Activated gamma-delta T cell treated with anti-CD3 and anti-CD28 coated beads, Interleukin-2, amount 50 U/mL, for 16 hours (primary cell): ENCODE results near the gene FUT9.

Source experiments
- DNase-seq: peaks from one replicate; pipeline ENCODE4 v3.0.0-alpha.2; 2020; ENCODE audit warnings: low read depth

Gene FUT9

GRCh38 chr6:96073555-96073954, 57.8 kb downstream of the FUT9 start:
- no peak for DNase-seq

GRCh38 chr6:96074006-96074405, 58.2 kb downstream of the FUT9 start:
- no peak for DNase-seq

- DNase-seq: no peak
Observed at GRCh38 chr6:96075826-96076225, 60.1 kb downstream of the FUT9 start.

- DNase-seq: no peak
Observed at GRCh38 chr6:96086745-96087144, 71.0 kb downstream of the FUT9 start.

GRCh38 chr6:96089173-96089572, 73.4 kb downstream of the FUT9 start:
- no peak for DNase-seq

GRCh38 chr6:96094077-96094476, 78.3 kb downstream of the FUT9 start:
- DNase-seq: no peak

- no peak for DNase-seq
Observed at GRCh38 chr6:96099069-96099468, 83.3 kb downstream of the FUT9 start.

- DNase-seq: no peak
Observed at GRCh38 chr6:96101564-96101963, 85.8 kb downstream of the FUT9 start.

GRCh38 chr6:96104910-96105309, 89.1 kb downstream of the FUT9 start:
- DNase-seq: no peak

- no peak for DNase-seq
Observed at GRCh38 chr6:96110878-96111277, 95.1 kb downstream of the FUT9 start.

GRCh38 chr6:96116674-96117073, 100.9 kb downstream of the FUT9 start:
- no peak for DNase-seq

- no peak for DNase-seq
Observed at GRCh38 chr6:96124778-96125177, 109.0 kb downstream of the FUT9 start.

GRCh38 chr6:96138406-96138805, 122.6 kb downstream of the FUT9 start:
- no peak for DNase-seq

- no peak for DNase-seq
Observed at GRCh38 chr6:96142142-96142541, 126.4 kb downstream of the FUT9 start.

- no peak for DNase-seq
Observed at GRCh38 chr6:96150431-96150830, 134.7 kb downstream of the FUT9 start.

- DNase-seq: no peak
Observed at GRCh38 chr6:96151707-96152106, 135.9 kb downstream of the FUT9 start.

GRCh38 chr6:96152114-96152708, 136.4 kb downstream of the FUT9 start:
- DNase-seq: no peak

- no peak for DNase-seq
Observed at GRCh38 chr6:96153775-96154174, 138.0 kb downstream of the FUT9 start.

GRCh38 chr6:96156425-96156824, 140.7 kb downstream of the FUT9 start:
- DNase-seq: no peak

GRCh38 chr6:96157018-96157565, 141.3 kb downstream of the FUT9 start:
- no peak for DNase-seq

GRCh38 chr6:96162711-96163120, 146.9 kb downstream of the FUT9 start:
- no peak for DNase-seq

- DNase-seq: no peak
Observed at GRCh38 chr6:96164802-96165201, 149.0 kb downstream of the FUT9 start.

- no peak for DNase-seq
Observed at GRCh38 chr6:96171112-96171511, 155.3 kb downstream of the FUT9 start.

GRCh38 chr6:96184798-96185197, 169.0 kb downstream of the FUT9 start:
- DNase-seq: no peak
